Stimulated activated memory B cell treated with anti-CD40 and anti-IgM and Interleukin-4, amounts not matched to agents 10 μg/mL and 1 μg/mL and 100 μg/mL, for 72 hours (primary cell): ENCODE data around the gene GUCY1B1.

Experiments used
- ATAC-seq: fragments of 150-1000 bp; cut with Tn5 transposase; 2 replicates; pipeline ENCODE4 v1.10.0; 2021
- H3K27ac Mint-ChIP-seq: one replicate; pipeline ENCODE4 v1.8.0; 2022; ENCODE audit warnings: mild to moderate bottlenecking, mixed read lengths
- H3K27me3 Mint-ChIP-seq: one replicate; pipeline ENCODE4 v1.8.0; 2022; ENCODE audit warnings: mixed read lengths
- H3K36me3 Mint-ChIP-seq: one replicate; pipeline ENCODE4 v1.8.0; 2022; ENCODE audit warnings: mixed read lengths
- H3K4me1 Mint-ChIP-seq: one replicate; pipeline ENCODE4 v1.8.0; 2022; ENCODE audit warnings: mixed read lengths
- H3K4me3 Mint-ChIP-seq: one replicate; pipeline ENCODE4 v1.8.0; 2022; ENCODE audit warnings: mild to moderate bottlenecking, moderate library complexity, mixed read lengths
- H3K9me3 Mint-ChIP-seq: one replicate; pipeline ENCODE4 v1.8.0; 2022; ENCODE audit warnings: mixed read lengths

Gene GUCY1B1

GRCh38 chr4:155758481-155759371 is at the start of gene GUCY1B1:
TSS of gene GUCY1B1 (plus strand) at chr4:155759021. CDS start at chr4:155759141, 120 bp downstream.
- peak; percentile 89 for ATAC-seq
- Mint-ChIP-seq H3K36me3 (no peaks in the 10 kb centered on the region), H3K4me1 (no peaks in the 10 kb centered on the region), H3K9me3 (peaks cover 2% of the 10 kb centered on the region), H3K27ac (no peak within 1 kb of the TSS), H3K4me3 (peak within 1 kb of the TSS; percentile 39), H3K27me3 (peaks cover 21% of the 10 kb centered on the region)

GRCh38 chr4:155709918-155710317 is 48.9 kb upstream of the GUCY1B1 start:
- ATAC-seq: no peak
- H3K27me3 Mint-ChIP-seq: no peaks in the 10 kb centered on the region
- H3K9me3 Mint-ChIP-seq: no peaks in the 10 kb centered on the region
- no peak overlapping the region for H3K27ac Mint-ChIP-seq
- H3K4me3 Mint-ChIP-seq: no peak overlapping the region
- no peaks in the 10 kb centered on the region for H3K36me3 Mint-ChIP-seq
- no peaks in the 10 kb centered on the region for H3K4me1 Mint-ChIP-seq

GRCh38 chr4:155711556-155711955 is 47.3 kb upstream of the GUCY1B1 start:
- no peak for ATAC-seq
- H3K4me3 Mint-ChIP-seq: no peak overlapping the region
- no peaks in the 10 kb centered on the region for H3K27me3 Mint-ChIP-seq
- H3K9me3 Mint-ChIP-seq: no peaks in the 10 kb centered on the region
- H3K36me3 Mint-ChIP-seq: no peaks in the 10 kb centered on the region
- no peaks in the 10 kb centered on the region for H3K4me1 Mint-ChIP-seq
- H3K27ac Mint-ChIP-seq: no peak overlapping the region

DNA sequence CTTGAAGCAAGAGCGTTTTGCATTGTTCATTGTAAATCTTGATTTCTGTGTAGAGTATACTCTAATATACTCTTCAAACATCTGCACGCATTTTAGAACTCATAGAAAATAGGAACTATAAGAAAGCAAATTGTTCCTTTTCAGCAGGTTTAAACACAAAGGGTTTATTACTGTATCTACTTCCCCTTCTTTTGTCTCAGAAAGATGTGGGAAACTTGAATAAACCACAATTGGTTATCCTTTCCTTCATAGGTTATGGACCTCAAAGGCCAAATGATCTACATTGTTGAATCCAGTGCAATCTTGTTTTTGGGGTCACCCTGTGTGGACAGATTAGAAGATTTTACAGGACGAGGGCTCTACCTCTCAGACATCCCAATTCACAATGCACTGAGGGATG is 46.0 kb upstream of the GUCY1B1 start:
- ATAC-seq: no peak
- H3K36me3 Mint-ChIP-seq: no peaks in the 10 kb centered on the region
- no peak overlapping the region for H3K27ac Mint-ChIP-seq
- no peaks in the 10 kb centered on the region for H3K27me3 Mint-ChIP-seq
- H3K9me3 Mint-ChIP-seq: no peaks in the 10 kb centered on the region
- no peak overlapping the region for H3K4me3 Mint-ChIP-seq
- no peaks in the 10 kb centered on the region for H3K4me1 Mint-ChIP-seq

- Mint-ChIP-seq H3K9me3 (no peaks in the 10 kb centered on the region), H3K27me3 (no peaks in the 10 kb centered on the region), H3K4me1 (no peaks in the 10 kb centered on the region), H3K27ac (no peak overlapping the region), H3K4me3 (no peak overlapping the region), H3K36me3 (no peaks in the 10 kb centered on the region)
- ATAC-seq: no peak
These were observed 44.9 kb upstream of the GUCY1B1 start for GRCh38 chr4:155713911-155714310.

- H3K4me3 Mint-ChIP-seq: no peak overlapping the region
- H3K4me1 Mint-ChIP-seq: no peaks in the 10 kb centered on the region
- no peaks in the 10 kb centered on the region for H3K27me3 Mint-ChIP-seq
- no peak overlapping the region for H3K27ac Mint-ChIP-seq
- peaks cover 6% of the 10 kb centered on the region for H3K9me3 Mint-ChIP-seq
- no peaks in the 10 kb centered on the region for H3K36me3 Mint-ChIP-seq
- ATAC-seq: no peak
These were observed 36.5 kb upstream of the GUCY1B1 start for GRCh38 chr4:155722336-155722735.

- ATAC-seq: no peak
- Mint-ChIP-seq H3K9me3 (peaks cover 6% of the 10 kb centered on the region), H3K36me3 (no peaks in the 10 kb centered on the region), H3K27me3 (no peaks in the 10 kb centered on the region), H3K4me3 (no peak overlapping the region), H3K27ac (no peak overlapping the region), H3K4me1 (no peaks in the 10 kb centered on the region)
These were observed 35.9 kb upstream of the GUCY1B1 start for GRCh38 chr4:155722816-155723499.

DNA sequence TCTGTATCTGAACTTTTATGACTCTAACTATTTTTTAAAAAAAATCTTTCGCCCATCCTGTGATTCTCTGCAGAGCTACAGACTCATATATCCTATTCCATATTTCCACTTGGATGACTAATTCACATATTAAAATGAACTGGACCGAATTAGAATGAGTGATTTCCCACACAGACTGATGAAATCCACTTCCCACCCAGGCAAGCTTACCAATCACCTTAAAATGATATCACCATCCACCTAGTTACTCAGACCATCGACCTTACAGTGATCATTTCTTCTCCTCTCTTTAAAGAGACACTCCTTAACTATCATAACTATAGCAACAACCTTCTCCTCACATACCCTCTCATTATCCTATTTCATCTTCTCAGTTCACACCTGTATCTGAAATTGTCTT is 34.1 kb upstream of the GUCY1B1 start:
- Mint-ChIP-seq H3K27ac (no peak overlapping the region), H3K4me1 (no peaks in the 10 kb centered on the region), H3K9me3 (peaks cover 6% of the 10 kb centered on the region), H3K4me3 (no peak overlapping the region), H3K36me3 (no peaks in the 10 kb centered on the region), H3K27me3 (no peaks in the 10 kb centered on the region)
- ATAC-seq: no peak

GRCh38 chr4:155734065-155734464 is 24.8 kb upstream of the GUCY1B1 start:
- Mint-ChIP-seq H3K36me3 (no peaks in the 10 kb centered on the region), H3K27me3 (no peaks in the 10 kb centered on the region), H3K9me3 (no peaks in the 10 kb centered on the region), H3K4me3 (no peak overlapping the region), H3K27ac (no peak overlapping the region), H3K4me1 (no peaks in the 10 kb centered on the region)
- ATAC-seq: no peak

GRCh38 chr4:155734951-155735350 is 23.9 kb upstream of the GUCY1B1 start:
- Mint-ChIP-seq H3K4me1 (no peaks in the 10 kb centered on the region), H3K27me3 (no peaks in the 10 kb centered on the region), H3K9me3 (no peaks in the 10 kb centered on the region), H3K4me3 (no peak overlapping the region), H3K27ac (no peak overlapping the region), H3K36me3 (no peaks in the 10 kb centered on the region)
- no peak for ATAC-seq

DNA sequence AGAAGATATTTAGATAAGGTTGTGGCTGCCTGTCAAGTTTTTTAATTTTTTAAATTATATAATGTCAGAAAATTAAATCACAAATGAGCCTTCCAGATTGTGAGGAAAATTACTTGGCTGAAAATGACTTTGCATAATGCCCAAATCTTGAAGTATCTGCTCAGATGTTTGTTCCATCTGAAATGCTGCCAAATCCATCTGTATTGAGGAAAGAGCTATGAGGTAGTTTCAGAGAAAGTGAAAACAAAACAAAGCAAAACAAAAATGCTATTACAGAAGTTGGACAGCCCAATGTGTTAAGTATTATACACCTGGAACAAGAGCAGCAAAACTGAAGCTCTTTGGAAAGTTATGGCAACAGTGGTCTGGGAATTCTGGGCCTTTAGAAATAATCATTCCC is 23.3 kb upstream of the GUCY1B1 start:
- no peak for ATAC-seq
- Mint-ChIP-seq H3K27ac (no peak overlapping the region), H3K36me3 (no peaks in the 10 kb centered on the region), H3K9me3 (no peaks in the 10 kb centered on the region), H3K4me3 (no peak overlapping the region), H3K4me1 (no peaks in the 10 kb centered on the region), H3K27me3 (no peaks in the 10 kb centered on the region)

- Mint-ChIP-seq H3K9me3 (no peaks in the 10 kb centered on the region), H3K36me3 (no peaks in the 10 kb centered on the region), H3K4me3 (no peak overlapping the region), H3K27ac (no peak overlapping the region), H3K4me1 (no peaks in the 10 kb centered on the region), H3K27me3 (no peaks in the 10 kb centered on the region)
- no peak for ATAC-seq
These were observed 20.3 kb upstream of the GUCY1B1 start for GRCh38 chr4:155738548-155738947.

DNA sequence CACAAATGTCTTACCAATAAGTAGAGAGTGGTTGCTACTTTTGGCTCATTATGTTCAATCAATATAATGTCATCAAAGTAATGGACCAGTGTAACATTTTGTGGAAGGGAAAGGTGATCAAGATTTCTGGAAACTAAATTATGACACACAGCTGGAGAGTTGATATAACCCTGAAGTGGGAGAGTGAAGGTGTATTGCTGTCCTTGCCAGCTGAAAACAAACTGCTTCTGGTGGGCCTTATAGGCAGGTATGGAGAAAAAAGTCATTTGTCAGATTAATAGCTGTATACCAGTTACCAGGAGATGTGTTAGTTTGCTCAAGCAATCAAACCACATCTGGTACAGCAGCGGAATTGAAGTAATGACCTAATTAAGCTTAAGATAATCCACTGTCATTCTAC is 17.3 kb upstream of the GUCY1B1 start:
- H3K27me3 Mint-ChIP-seq: no peaks in the 10 kb centered on the region
- H3K27ac Mint-ChIP-seq: no peak overlapping the region
- no peak for ATAC-seq
- no peak overlapping the region for H3K4me3 Mint-ChIP-seq
- H3K4me1 Mint-ChIP-seq: no peaks in the 10 kb centered on the region
- no peaks in the 10 kb centered on the region for H3K9me3 Mint-ChIP-seq
- no peaks in the 10 kb centered on the region for H3K36me3 Mint-ChIP-seq

- H3K9me3 Mint-ChIP-seq: no peaks in the 10 kb centered on the region
- no peak overlapping the region for H3K27ac Mint-ChIP-seq
- H3K4me1 Mint-ChIP-seq: no peaks in the 10 kb centered on the region
- no peaks in the 10 kb centered on the region for H3K36me3 Mint-ChIP-seq
- H3K27me3 Mint-ChIP-seq: no peaks in the 10 kb centered on the region
- no peak overlapping the region for H3K4me3 Mint-ChIP-seq
- no peak for ATAC-seq
These were observed 16.4 kb upstream of the GUCY1B1 start for GRCh38 chr4:155742310-155743015.

GRCh38 chr4:155745984-155746383 is 12.8 kb upstream of the GUCY1B1 start:
- H3K9me3 Mint-ChIP-seq: no peaks in the 10 kb centered on the region
- H3K36me3 Mint-ChIP-seq: no peaks in the 10 kb centered on the region
- ATAC-seq: no peak
- H3K4me3 Mint-ChIP-seq: no peak overlapping the region
- H3K4me1 Mint-ChIP-seq: no peaks in the 10 kb centered on the region
- H3K27ac Mint-ChIP-seq: no peak overlapping the region
- H3K27me3 Mint-ChIP-seq: no peaks in the 10 kb centered on the region
